SH-SY5Y (cell line): ENCODE results near the gene ZBTB7C.

Experiments used
- GATA2 ChIP-seq: IDR thresholded peaks from 2 replicates; pipeline ENCODE4 v1.6.1; 2011; ENCODE audit warnings: mild to moderate bottlenecking, low read depth, low read length
- GATA3 ChIP-seq: IDR thresholded peaks from 2 replicates; pipeline ENCODE4 v1.6.1; 2011; ENCODE audit warnings: low read depth, mild to moderate bottlenecking, low read length, moderate library complexity

GRCh38 chr18:48164701-48165100, 244.5 kb downstream of the ZBTB7C start:
- TF ChIP-seq GATA2: no peak
- TF ChIP-seq GATA3: no peak
